ENCODE results near the gene COPG2.

DNA sequence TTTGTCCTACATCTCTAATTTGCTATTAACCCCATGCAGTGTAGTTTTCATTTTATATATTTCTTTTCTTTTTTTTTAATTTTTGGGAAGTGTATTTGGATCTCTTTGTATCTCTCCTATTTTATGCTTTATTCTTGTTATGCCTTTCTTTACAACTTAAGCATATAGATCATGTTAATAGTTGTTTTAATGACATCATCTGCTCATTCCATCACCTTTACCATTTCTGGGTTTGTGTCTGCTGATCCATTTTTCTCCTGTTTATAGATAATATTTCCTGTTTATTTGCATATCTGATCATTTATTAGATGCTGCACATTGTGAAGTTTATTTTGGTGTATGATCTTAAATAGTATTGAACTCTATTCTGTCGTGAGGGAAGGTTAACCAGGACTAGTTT is 13.7 kb downstream of the COPG2 start:
- TF ChIP-seq TBP (IDR thresholded peaks at IDR 0.05; ENCODE audit: low read depth, low read length): no peak
- TF ChIP-seq POLR2A (IDR thresholded peaks at IDR 0.05; ENCODE audit: control extremely low read depth in 1 of 2, low read depth in 2 of 2, low read length in 2 of 2): no peak
- TF ChIP-seq, protein P1, sequence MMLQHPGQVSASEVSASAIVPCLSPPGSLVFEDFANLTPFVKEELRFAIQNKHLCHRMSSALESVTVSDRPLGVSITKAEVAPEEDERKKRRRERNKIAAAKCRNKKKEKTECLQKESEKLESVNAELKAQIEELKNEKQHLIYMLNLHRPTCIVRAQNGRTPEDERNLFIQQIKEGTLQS (IDR thresholded peaks at IDR 0.05; ENCODE audit: insufficient read depth, low read depth, low read length): no peak
- TF ChIP-seq ZNF274 (IDR thresholded peaks at IDR 0.05; ENCODE audit: borderline replicate concordance, extremely low read depth, low read length): no peak
- no peak for TF ChIP-seq CREB1 (IDR thresholded peaks at IDR 0.05)
- TF ChIP-seq, protein P2, sequence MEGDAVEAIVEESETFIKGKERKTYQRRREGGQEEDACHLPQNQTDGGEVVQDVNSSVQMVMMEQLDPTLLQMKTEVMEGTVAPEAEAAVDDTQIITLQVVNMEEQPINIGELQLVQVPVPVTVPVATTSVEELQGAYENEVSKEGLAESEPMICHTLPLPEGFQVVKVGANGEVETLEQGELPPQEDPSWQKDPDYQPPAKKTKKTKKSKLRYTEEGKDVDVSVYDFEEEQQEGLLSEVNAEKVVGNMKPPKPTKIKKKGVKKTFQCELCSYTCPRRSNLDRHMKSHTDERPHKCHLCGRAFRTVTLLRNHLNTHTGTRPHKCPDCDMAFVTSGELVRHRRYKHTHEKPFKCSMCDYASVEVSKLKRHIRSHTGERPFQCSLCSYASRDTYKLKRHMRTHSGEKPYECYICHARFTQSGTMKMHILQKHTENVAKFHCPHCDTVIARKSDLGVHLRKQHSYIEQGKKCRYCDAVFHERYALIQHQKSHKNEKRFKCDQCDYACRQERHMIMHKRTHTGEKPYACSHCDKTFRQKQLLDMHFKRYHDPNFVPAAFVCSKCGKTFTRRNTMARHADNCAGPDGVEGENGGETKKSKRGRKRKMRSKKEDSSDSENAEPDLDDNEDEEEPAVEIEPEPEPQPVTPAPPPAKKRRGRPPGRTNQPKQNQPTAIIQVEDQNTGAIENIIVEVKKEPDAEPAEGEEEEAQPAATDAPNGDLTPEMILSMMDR (IDR thresholded peaks at IDR 0.05; ENCODE audit: control extremely low read depth in 1 of 3, insufficient read depth in 1 of 3, low read depth in 1 of 3, low read length in 3 of 3): no peak
- TF ChIP-seq POLR2AphosphoS5 (IDR thresholded peaks at IDR 0.05; ENCODE audit: low read depth, low read length): no peak

All from H1 (cell line).